Mesodermal cell (in vitro differentiated cells): ENCODE measurements around the gene SLC49A4.

ENCODE experiments used
- H3K27ac ChIP-seq: 2 replicates; pipeline ENCODE4 v1.7.0; 2013; ENCODE audit warnings: mild to moderate bottlenecking, low read depth, low read length, moderate library complexity; ENCODE audit not compliant: severe bottlenecking
- H3K36me3 ChIP-seq: 2 replicates; pipeline ENCODE4 v1.7.1; 2013; ENCODE audit warnings: mild to moderate bottlenecking, low read length, moderate library complexity; ENCODE audit not compliant: control insufficient read depth, insufficient read depth
- H3K4me1 ChIP-seq: one replicate; pipeline ENCODE4 v1.7.1; 2013; ENCODE audit warnings: mild to moderate bottlenecking, low read length; ENCODE audit not compliant: insufficient read depth, control insufficient read depth, poor library complexity, severe bottlenecking
- H3K4me3 ChIP-seq: 2 replicates; pipeline ENCODE4 v1.7.0; 2013; ENCODE audit warnings: low read length, control low read depth, mild to moderate bottlenecking; ENCODE audit not compliant: insufficient read depth, poor library complexity, severe bottlenecking; ENCODE audit errors: extremely low read depth
- H3K9me3 ChIP-seq: 2 replicates; pipeline ENCODE4 v1.7.1; 2013; ENCODE audit warnings: mild to moderate bottlenecking, low read length, moderate library complexity; ENCODE audit not compliant: control insufficient read depth
- WGBS, 2 experiments: methylation state at CpG; one replicate each; pipeline ENCODE4 v1.1.5; 2013; ENCODE audit warnings: missing lambda C conversion rate in 2 of 2; ENCODE audit not compliant: insufficient coverage in 2 of 2; 5-methylcytosine and 5-hydroxymethylcytosine counted together

SLC49A4 gene

DNA sequence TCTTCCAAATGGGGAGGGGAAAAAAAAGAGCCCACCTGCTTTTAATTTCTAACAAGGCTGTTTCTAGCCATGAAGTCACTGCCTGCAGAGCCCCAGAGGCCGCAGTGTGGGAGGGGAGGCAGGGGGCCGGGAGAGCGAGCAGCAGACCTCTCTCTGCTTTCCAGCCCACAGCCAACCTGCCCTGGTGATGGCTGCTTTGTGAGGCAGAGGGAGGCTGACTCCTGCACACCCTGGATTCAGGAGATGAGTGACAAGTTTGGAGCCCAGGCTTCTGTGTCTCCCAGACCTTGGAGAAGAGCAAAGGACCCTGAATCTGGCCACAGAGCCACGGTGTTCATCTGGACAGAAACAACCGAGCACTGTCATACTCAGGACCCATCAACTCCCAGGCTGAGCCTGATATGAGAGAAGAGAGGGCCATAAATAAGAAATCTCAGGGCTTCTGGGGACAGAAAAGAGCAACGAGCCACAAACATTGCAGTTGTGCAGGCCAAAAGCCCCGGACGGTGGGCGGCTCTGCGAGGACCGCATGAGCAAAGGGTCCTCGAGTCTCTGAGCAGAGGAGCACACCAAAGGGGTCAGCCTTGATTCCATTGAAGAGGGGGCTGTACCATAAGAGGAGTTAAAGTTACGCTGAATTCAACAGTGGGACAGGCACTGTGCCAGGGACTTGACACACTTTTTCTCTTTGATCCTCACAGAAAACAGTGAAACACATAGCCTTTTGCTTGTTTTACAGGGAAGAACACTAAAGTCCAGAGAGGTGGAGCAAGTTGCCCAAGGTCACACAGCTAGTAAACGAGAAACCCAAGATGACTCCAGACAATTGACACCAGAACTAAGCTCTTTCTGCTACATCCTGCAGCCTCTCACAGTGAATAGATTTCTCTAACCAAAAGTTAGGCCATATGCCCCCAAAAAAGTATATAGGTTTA lies 135.5 kb downstream of the SLC49A4 start:
- Histone ChIP-seq H3K36me3 (no peaks in the 10 kb centered on the region), H3K4me3 (no peak overlapping the region), H3K4me1 (no peaks in the 10 kb centered on the region), H3K27ac (no peak overlapping the region), H3K9me3 (no peaks in the 10 kb centered on the region)
- 87 to 89% methylated on average over 8 to 9 of the region's 14 CpGs for WGBS, 2 experiments
